Neural cell (in vitro differentiated cells): ENCODE results near the gene ZNF407. TPM values are rescaled to one million over a fixed set of nuclear protein-coding genes. Genes with fewer than 3 reads are reported as not detected.

ENCODE experiments used
- H2AFZ ChIP-seq: fragments of 200-600, 300-800 bp; sonication (generic), shearing (Covaris generic); 2 replicates; pipeline ENCODE4 v1.6.0; 2014; ENCODE audit warnings: low read depth, mild to moderate bottlenecking, antibody characterized with exemption, low read length, moderate library complexity
- H3F3A ChIP-seq: fragments of 200-600 bp; shearing (Covaris generic); 2 replicates; pipeline ENCODE4 v1.6.1; 2016; ENCODE audit warnings: mild to moderate bottlenecking, moderate library complexity, mixed read lengths, antibody characterized with exemption, low read length; ENCODE audit not compliant: insufficient read depth, poor library complexity, severe bottlenecking
- H3K27ac ChIP-seq: fragments of 200-600, 300-800 bp; sonication (generic), shearing (Covaris generic); 2 replicates; pipeline ENCODE4 v1.5.1; 2014; ENCODE audit warnings: mild to moderate bottlenecking, low read length, moderate library complexity
- H3K27me3 ChIP-seq: fragments of 300-800, 200-600 bp; sonication (generic), shearing (Covaris generic); 2 replicates; pipeline ENCODE4 v1.6.0; 2014; ENCODE audit warnings: mild to moderate bottlenecking, low read depth, low read length, moderate library complexity; ENCODE audit not compliant: insufficient read depth
- H3K36me3 ChIP-seq: fragments of 300-800, 200-600 bp; sonication (generic), shearing (Covaris generic); 2 replicates; pipeline ENCODE4 v1.5.1; 2014; ENCODE audit warnings: mild to moderate bottlenecking, antibody characterized with exemption, low read length, moderate library complexity; ENCODE audit not compliant: insufficient read depth
- H3K4me2 ChIP-seq: fragments of 300-800, 200-600 bp; sonication (generic), shearing (Covaris generic); 2 replicates; pipeline ENCODE4 v1.6.0; 2014; ENCODE audit warnings: mild to moderate bottlenecking, low read length
- H3K4me3 ChIP-seq: fragments of 300-800, 200-600 bp; sonication (generic), shearing (Covaris generic); 2 replicates; pipeline ENCODE4 v1.5.1; 2014; ENCODE audit warnings: mild to moderate bottlenecking, low read length, moderate library complexity
- H3K79me2 ChIP-seq: fragments of 200-600 bp; shearing (Covaris generic); replicated peaks from 2 replicates; pipeline ENCODE4 v1.6.0; 2014; ENCODE audit warnings: mild to moderate bottlenecking, low read length, moderate library complexity; ENCODE audit not compliant: insufficient read depth
- H3K9ac ChIP-seq: fragments of 300-800, 200-600 bp; sonication (generic), shearing (Covaris generic); 2 replicates; pipeline ENCODE4 v1.6.1; 2016; ENCODE audit warnings: mild to moderate bottlenecking, low read length, mixed read lengths
- H3K9me2 ChIP-seq: fragments of 200-600 bp; shearing (Covaris generic); 2 replicates; pipeline ENCODE4 v1.6.1; 2016; ENCODE audit warnings: mild to moderate bottlenecking, low read length, mixed read lengths; ENCODE audit not compliant: insufficient read depth
- H3K9me3 ChIP-seq: fragments of 200-600, 300-800 bp; sonication (generic), shearing (Covaris generic); 2 replicates; pipeline ENCODE4 v1.6.1; 2016; ENCODE audit warnings: mild to moderate bottlenecking, mixed run types, low read length, moderate library complexity, mixed read lengths
- H4K20me1 ChIP-seq: fragments of 200-600 bp; shearing (Covaris generic); 2 replicates; pipeline ENCODE4 v1.6.1; 2016; ENCODE audit warnings: mild to moderate bottlenecking, mixed run types; ENCODE audit not compliant: insufficient read depth
- CTCF ChIP-seq: fragments of 450-650 bp; IDR thresholded peaks from 2 replicates; pipeline ENCODE4 v1.5.1; 2014; ENCODE audit warnings: antibody characterized with exemption, mild to moderate bottlenecking, moderate library complexity; ENCODE audit not compliant: poor library complexity, severe bottlenecking
- EP300 ChIP-seq: fragments of 450-650 bp; conservative IDR thresholded peaks from 2 replicates; pipeline ENCODE4 v1.6.1; 2014; ENCODE audit warnings: antibody characterized with exemption, mild to moderate bottlenecking, moderate library complexity; ENCODE audit not compliant: poor library complexity, severe bottlenecking
- EZH2 ChIP-seq: fragments of 200-600, 300-800 bp; shearing (Covaris generic), sonication (generic); IDR thresholded peaks from 2 replicates; pipeline ENCODE4 v1.6.1; 2014; ENCODE audit warnings: antibody characterized with exemption, low read length, borderline replicate concordance, mild to moderate bottlenecking; ENCODE audit not compliant: insufficient read depth, poor library complexity, severe bottlenecking
- MXI1 ChIP-seq: fragments of 450-650 bp; conservative IDR thresholded peaks from 2 replicates; pipeline ENCODE4 v1.6.1; 2014; ENCODE audit warnings: antibody characterized with exemption, mild to moderate bottlenecking; ENCODE audit not compliant: poor library complexity, severe bottlenecking
- POLR2AphosphoS5 ChIP-seq: IDR thresholded peaks from 2 replicates; pipeline ENCODE4 v1.6.1; 2012
- RAD21 ChIP-seq: fragments of 450-650 bp; conservative IDR thresholded peaks from 2 replicates; pipeline ENCODE4 v1.6.1; 2014; ENCODE audit warnings: antibody characterized with exemption, mild to moderate bottlenecking, moderate library complexity
- SMC3 ChIP-seq: fragments of 450-650 bp; conservative IDR thresholded peaks from 2 replicates; pipeline ENCODE4 v1.6.1; 2014; ENCODE audit warnings: antibody characterized with exemption, mild to moderate bottlenecking, moderate library complexity; ENCODE audit not compliant: poor library complexity
- TAF1 ChIP-seq: IDR thresholded peaks from 2 replicates; pipeline ENCODE4 v1.6.1; 2012; ENCODE audit warnings: low read depth
- polyA plus RNA-seq: library from polyadenylated mRNA; depleted of rRNA; stranded (reverse); fragments of >200 nt; gene quantifications from 2 replicates; pipeline ENCODE4 v1.2.3, GENCODE V29; 2014
- TF ChIP-seq, protein P1 (sequence below): IDR thresholded peaks from 2 replicates; pipeline ENCODE4 v1.6.1; 2012; ENCODE audit warnings: borderline replicate concordance

Gene ZNF407
- polyA plus RNA-seq, 1 donor from 2014 or later: 2.9 TPM

GRCh38 chr18:74935434-74935833, 337.8 kb downstream of the ZNF407 start:
- H2AFZ ChIP-seq: no peak overlapping the region
- H3K27ac ChIP-seq: no peak overlapping the region
- H3K9me2 ChIP-seq: no peaks in the 10 kb centered on the region
- no peaks in the 10 kb centered on the region for H3K36me3 ChIP-seq
- H3K9me3 ChIP-seq: no peaks in the 10 kb centered on the region
- no peaks in the 10 kb centered on the region for H4K20me1 ChIP-seq
- H3F3A ChIP-seq: no peaks in the 10 kb centered on the region
- no peak overlapping the region for H3K9ac ChIP-seq
- no peaks in the 10 kb centered on the region for H3K79me2 ChIP-seq
- H3K4me2 ChIP-seq: no peak overlapping the region
- TF ChIP-seq POLR2AphosphoS5 (no peak), EP300 (no peak), EZH2 (no peak), MXI1 (no peak)
- no peak overlapping the region for H3K4me3 ChIP-seq
- no peaks in the 10 kb centered on the region for H3K27me3 ChIP-seq

GRCh38 chr18:74936343-74936742, 338.7 kb downstream of the ZNF407 start:
- Histone ChIP-seq H3K9me2 (no peaks in the 10 kb centered on the region), H3K4me2 (no peak overlapping the region), H3K27me3 (no peaks in the 10 kb centered on the region), H3K9me3 (no peaks in the 10 kb centered on the region), H2AFZ (no peak overlapping the region), H3K27ac (no peak overlapping the region), H3K36me3 (no peaks in the 10 kb centered on the region), H3K4me3 (no peak overlapping the region), H3F3A (no peaks in the 10 kb centered on the region), H3K79me2 (no peaks in the 10 kb centered on the region), H3K9ac (no peak overlapping the region), H4K20me1 (no peaks in the 10 kb centered on the region)
- TF ChIP-seq EZH2 (no peak), TAF1 (no peak), MXI1 (no peak), CTCF (no peak), EP300 (no peak), SMC3 (no peak), RAD21 (no peak), POLR2AphosphoS5 (no peak)
- TF ChIP-seq, protein P1, sequence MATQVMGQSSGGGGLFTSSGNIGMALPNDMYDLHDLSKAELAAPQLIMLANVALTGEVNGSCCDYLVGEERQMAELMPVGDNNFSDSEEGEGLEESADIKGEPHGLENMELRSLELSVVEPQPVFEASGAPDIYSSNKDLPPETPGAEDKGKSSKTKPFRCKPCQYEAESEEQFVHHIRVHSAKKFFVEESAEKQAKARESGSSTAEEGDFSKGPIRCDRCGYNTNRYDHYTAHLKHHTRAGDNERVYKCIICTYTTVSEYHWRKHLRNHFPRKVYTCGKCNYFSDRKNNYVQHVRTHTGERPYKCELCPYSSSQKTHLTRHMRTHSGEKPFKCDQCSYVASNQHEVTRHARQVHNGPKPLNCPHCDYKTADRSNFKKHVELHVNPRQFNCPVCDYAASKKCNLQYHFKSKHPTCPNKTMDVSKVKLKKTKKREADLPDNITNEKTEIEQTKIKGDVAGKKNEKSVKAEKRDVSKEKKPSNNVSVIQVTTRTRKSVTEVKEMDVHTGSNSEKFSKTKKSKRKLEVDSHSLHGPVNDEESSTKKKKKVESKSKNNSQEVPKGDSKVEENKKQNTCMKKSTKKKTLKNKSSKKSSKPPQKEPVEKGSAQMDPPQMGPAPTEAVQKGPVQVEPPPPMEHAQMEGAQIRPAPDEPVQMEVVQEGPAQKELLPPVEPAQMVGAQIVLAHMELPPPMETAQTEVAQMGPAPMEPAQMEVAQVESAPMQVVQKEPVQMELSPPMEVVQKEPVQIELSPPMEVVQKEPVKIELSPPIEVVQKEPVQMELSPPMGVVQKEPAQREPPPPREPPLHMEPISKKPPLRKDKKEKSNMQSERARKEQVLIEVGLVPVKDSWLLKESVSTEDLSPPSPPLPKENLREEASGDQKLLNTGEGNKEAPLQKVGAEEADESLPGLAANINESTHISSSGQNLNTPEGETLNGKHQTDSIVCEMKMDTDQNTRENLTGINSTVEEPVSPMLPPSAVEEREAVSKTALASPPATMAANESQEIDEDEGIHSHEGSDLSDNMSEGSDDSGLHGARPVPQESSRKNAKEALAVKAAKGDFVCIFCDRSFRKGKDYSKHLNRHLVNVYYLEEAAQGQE: no peak
